Tibial nerve (tissue), 4 donors: Measurements from ENCODE around the gene APOA1.

ENCODE experiments used
- EP300 ChIP-seq, 2 donors: sonication (generic); formaldehyde crosslinking; IDR thresholded peaks; one replicate each; pipeline ENCODE4 v1.6.1; 2017; ENCODE audit warnings: antibody characterized with exemption in 2 of 2, mild to moderate bottlenecking in 1 of 2
- TF ChIP-seq, protein P1 (sequence below), 5 experiments: fragments of 200-600 bp in 3 of 5; fragments of 450-650 bp in 2 of 5; sonication (generic) in 3 of 5; IDR thresholded peaks; one replicate each; pipeline ENCODE4 v1.5.1; 2016 to 2019; ENCODE audit warnings: antibody characterized with exemption in 5 of 5, mild to moderate bottlenecking in 3 of 5, moderate library complexity in 2 of 5

- TF ChIP-seq, protein P1, sequence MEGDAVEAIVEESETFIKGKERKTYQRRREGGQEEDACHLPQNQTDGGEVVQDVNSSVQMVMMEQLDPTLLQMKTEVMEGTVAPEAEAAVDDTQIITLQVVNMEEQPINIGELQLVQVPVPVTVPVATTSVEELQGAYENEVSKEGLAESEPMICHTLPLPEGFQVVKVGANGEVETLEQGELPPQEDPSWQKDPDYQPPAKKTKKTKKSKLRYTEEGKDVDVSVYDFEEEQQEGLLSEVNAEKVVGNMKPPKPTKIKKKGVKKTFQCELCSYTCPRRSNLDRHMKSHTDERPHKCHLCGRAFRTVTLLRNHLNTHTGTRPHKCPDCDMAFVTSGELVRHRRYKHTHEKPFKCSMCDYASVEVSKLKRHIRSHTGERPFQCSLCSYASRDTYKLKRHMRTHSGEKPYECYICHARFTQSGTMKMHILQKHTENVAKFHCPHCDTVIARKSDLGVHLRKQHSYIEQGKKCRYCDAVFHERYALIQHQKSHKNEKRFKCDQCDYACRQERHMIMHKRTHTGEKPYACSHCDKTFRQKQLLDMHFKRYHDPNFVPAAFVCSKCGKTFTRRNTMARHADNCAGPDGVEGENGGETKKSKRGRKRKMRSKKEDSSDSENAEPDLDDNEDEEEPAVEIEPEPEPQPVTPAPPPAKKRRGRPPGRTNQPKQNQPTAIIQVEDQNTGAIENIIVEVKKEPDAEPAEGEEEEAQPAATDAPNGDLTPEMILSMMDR (IDR thresholded peaks at IDR 0.05): no peak
- no peak for TF ChIP-seq EP300 (IDR thresholded peaks at IDR 0.05)
These were observed 36.8 kb upstream of the APOA1 start for GRCh38 chr11:116874251-116874650.
